Germinal center (tissue), 1 donor: ENCODE data around the gene TMPRSS11B.
"Not testable (repeated sequence)": the region's sequence is repeated elsewhere in the genome, so short reads cannot be mapped to it uniquely, and the experiment has no call there.

Source experiments
- DNase-seq: peaks from one replicate; pipeline ENCODE4 v3.0.0; 2012; ENCODE audit warnings: mixed read lengths, low spot score

TMPRSS11B gene

GRCh38 chr4:68245594-68245993 is at the start of gene TMPRSS11B:
Gene TMPRSS11B, minus strand, starts transcription at chr4:68245694. Its CDS starts 136 bp downstream, at chr4:68245558.
- DNase-seq = no peak

- no peak for DNase-seq
These were observed 45.8 kb upstream of the TMPRSS11B start for GRCh38 chr4:68291256-68291655.

GRCh38 chr4:68288393-68288740 is 42.9 kb upstream of the TMPRSS11B start:
- DNase-seq = no peak

- DNase-seq = no peak
These were observed 42.4 kb upstream of the TMPRSS11B start for GRCh38 chr4:68287704-68288392.

- no peak for DNase-seq
These were observed 38.2 kb upstream of the TMPRSS11B start for GRCh38 chr4:68283714-68284113.

GRCh38 chr4:68283095-68283494 is 37.6 kb upstream of the TMPRSS11B start:
- no peak for DNase-seq

GRCh38 chr4:68281796-68282740 is 36.6 kb upstream of the TMPRSS11B start:
- not testable (repeated sequence) for DNase-seq

- no peak for DNase-seq
These were observed 32.5 kb upstream of the TMPRSS11B start for GRCh38 chr4:68278029-68278428.

- no peak for DNase-seq
These were observed 32.1 kb upstream of the TMPRSS11B start for GRCh38 chr4:68277627-68278026.

- no peak for DNase-seq
These were observed 27.4 kb upstream of the TMPRSS11B start for GRCh38 chr4:68272860-68273259.

- DNase-seq = no peak
These were observed 26.9 kb upstream of the TMPRSS11B start for GRCh38 chr4:68272380-68272779.

- DNase-seq = peak; percentile 17
These were observed 26.4 kb upstream of the TMPRSS11B start for GRCh38 chr4:68271851-68272357.

GRCh38 chr4:68267433-68267944 is 22.0 kb upstream of the TMPRSS11B start:
- no peak for DNase-seq

- DNase-seq = no peak
These were observed 19.5 kb upstream of the TMPRSS11B start for GRCh38 chr4:68264875-68265565.

- no peak for DNase-seq
These were observed 13.7 kb upstream of the TMPRSS11B start for GRCh38 chr4:68259191-68259590.

- no peak for DNase-seq
These were observed 12.2 kb upstream of the TMPRSS11B start for GRCh38 chr4:68257719-68258118.

- no peak for DNase-seq
These were observed 10.8 kb upstream of the TMPRSS11B start for GRCh38 chr4:68256284-68256683.

GRCh38 chr4:68250151-68250930 is 4.8 kb upstream of the TMPRSS11B start:
- no peak for DNase-seq

GRCh38 chr4:68249434-68249833 is 3.9 kb upstream of the TMPRSS11B start:
- no peak for DNase-seq

- DNase-seq = no peak
These were observed 4.9 kb downstream of the TMPRSS11B start for GRCh38 chr4:68240620-68241019.

- no peak for DNase-seq
These were observed 16.9 kb downstream of the TMPRSS11B start for GRCh38 chr4:68228568-68228967.
